ENCODE data around the gene ING5.

DNA sequence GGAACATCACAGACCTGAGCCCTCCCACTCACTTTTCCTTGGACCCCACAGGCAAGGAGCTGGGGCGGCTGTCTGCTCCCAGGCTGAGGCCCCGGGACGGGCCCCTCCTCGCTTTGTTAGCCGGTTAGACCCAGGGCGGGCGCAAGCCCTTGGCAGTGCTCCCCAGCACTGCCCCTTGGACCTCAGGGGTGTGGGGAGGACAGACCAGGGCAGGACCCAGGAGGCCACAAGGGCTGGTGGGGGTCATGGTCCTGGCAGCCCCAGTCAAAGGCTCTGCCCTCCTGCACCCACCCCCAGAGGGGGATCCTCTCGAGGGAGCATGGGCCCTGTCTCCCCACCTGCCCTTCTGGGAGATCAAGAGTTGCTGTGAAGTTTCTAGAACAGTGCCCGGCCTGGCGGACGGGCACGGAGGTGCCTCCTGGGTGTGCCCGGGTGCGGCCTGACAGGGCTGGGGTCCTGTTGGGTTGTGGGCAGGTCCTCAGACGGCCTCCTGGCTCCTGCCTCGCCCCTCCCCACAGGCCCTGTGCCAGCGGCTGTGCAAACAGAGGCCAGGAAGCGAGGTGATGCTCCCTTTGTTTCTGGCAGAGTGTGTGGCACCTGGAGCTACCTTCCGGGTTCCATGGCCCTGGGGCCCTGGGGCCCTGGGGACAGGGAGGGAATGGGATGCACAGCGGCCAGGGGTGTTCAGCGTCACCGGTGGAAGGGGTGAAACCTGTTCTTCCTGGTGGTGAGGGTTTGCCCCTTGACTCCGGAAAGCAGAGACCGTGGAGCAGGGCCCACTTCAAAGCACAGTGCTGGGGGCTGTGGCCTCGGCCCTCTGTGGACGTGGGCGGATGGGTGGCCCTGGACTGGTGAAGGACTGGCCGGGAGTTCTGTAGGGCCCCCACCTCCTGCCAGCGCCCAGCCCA lies 71.9 kb downstream of the ING5 start:
- TF ChIP-seq, protein P1, sequence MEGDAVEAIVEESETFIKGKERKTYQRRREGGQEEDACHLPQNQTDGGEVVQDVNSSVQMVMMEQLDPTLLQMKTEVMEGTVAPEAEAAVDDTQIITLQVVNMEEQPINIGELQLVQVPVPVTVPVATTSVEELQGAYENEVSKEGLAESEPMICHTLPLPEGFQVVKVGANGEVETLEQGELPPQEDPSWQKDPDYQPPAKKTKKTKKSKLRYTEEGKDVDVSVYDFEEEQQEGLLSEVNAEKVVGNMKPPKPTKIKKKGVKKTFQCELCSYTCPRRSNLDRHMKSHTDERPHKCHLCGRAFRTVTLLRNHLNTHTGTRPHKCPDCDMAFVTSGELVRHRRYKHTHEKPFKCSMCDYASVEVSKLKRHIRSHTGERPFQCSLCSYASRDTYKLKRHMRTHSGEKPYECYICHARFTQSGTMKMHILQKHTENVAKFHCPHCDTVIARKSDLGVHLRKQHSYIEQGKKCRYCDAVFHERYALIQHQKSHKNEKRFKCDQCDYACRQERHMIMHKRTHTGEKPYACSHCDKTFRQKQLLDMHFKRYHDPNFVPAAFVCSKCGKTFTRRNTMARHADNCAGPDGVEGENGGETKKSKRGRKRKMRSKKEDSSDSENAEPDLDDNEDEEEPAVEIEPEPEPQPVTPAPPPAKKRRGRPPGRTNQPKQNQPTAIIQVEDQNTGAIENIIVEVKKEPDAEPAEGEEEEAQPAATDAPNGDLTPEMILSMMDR (IDR thresholded peaks at IDR 0.05; ENCODE audit: insufficient read depth, low read length, poor library complexity, severe bottlenecking), result no peak
- no peak for TF ChIP-seq EZH2phosphoT487 (conservative IDR thresholded peaks at IDR 0.05; ENCODE audit: low read length)
